ENCODE data around the gene SSTR5.

SSTR5 gene

GRCh38 chr16:1127101-1127500 lies 54.6 kb downstream of the SSTR5 start:
- no peak for DNase-seq

GRCh38 chr16:1127971-1128715 lies 55.6 kb downstream of the SSTR5 start:
- DNase-seq, result no peak

- no peak for DNase-seq
These were observed 56.8 kb downstream of the SSTR5 start for GRCh38 chr16:1129106-1129960.

- DNase-seq, result no peak
These were observed 57.8 kb downstream of the SSTR5 start for GRCh38 chr16:1130382-1130781.

Measured in NCI-H2107 (cell line).